HL-60 (cell line): Measurements from ENCODE around the gene CACNG4.

Source experiments
- CTCF ChIP-seq: IDR thresholded peaks from one replicate; pipeline ENCODE4 v1.5.1; 2011; ENCODE audit warnings: low read length, control low read depth, inconsistent platforms; ENCODE audit not compliant: insufficient read depth
- GABPA ChIP-seq: IDR thresholded peaks from 2 replicates; pipeline ENCODE4 v1.6.1; 2012; ENCODE audit warnings: low read depth
- POLR2AphosphoS5 ChIP-seq: IDR thresholded peaks from 2 replicates; pipeline ENCODE4 v1.6.1; 2012; ENCODE audit warnings: low read depth
- REST ChIP-seq: IDR thresholded peaks from 2 replicates; pipeline ENCODE4 v1.6.1; 2012; ENCODE audit warnings: low read depth; ENCODE audit not compliant: insufficient replicate concordance
- SPI1 ChIP-seq: IDR thresholded peaks from 2 replicates; pipeline ENCODE4 v1.6.1; 2012; ENCODE audit warnings: low read depth, mild to moderate bottlenecking, borderline replicate concordance

GRCh38 chr17:67030641-67031040 is 66.1 kb downstream of the CACNG4 start:
- TF ChIP-seq CTCF (no peak), GABPA (no peak), SPI1 (no peak), POLR2AphosphoS5 (no peak), REST (no peak)
